IMR-90 (cell line): ENCODE results near the gene LZIC. TPM values are rescaled to one million over a fixed set of nuclear protein-coding genes. Genes with fewer than 3 reads are reported as not detected.
A peak's percentile ranks its signal among the peaks of the same experiment; 100 is the strongest.

Experiments
- ATAC-seq: fragments of 200-7000 bp; cut with Tn5 transposase; 2 replicates; pipeline ENCODE4 v1.9.1; 2020; ENCODE audit warnings: low read depth, mild to moderate bottlenecking, moderate library complexity
- BruUV-seq: library from RNA; stranded (reverse); fragments of 400-500 nt; replicated peaks from 2 replicates; lab custom pipeline; 2021; lab: Mats Ljungman, UMichigan
- CTCF ChIA-PET: fragments of 300-600 bp; formaldehyde crosslinking; extraction: SDS; loops from one replicate; lab custom pipeline; 2021; ENCODE audit warnings: antibody characterized with exemption; lab: Yijun Ruan, JAX
- POLR2A ChIA-PET: fragments of 300-600 bp; sonication (Branson Sonifier 250); formaldehyde crosslinking; loops from one replicate; lab custom pipeline; 2022; ENCODE audit warnings: antibody characterized with exemption; ENCODE audit not compliant: unreplicated experiment; lab: Charles Lee
- DNase-seq: peaks from one replicate; pipeline ENCODE4 v3.0.0; 2013
- H2AFZ ChIP-seq: replicated peaks from 2 replicates; pipeline ENCODE3; 2013; ENCODE audit warnings: low read length, mild to moderate bottlenecking; ENCODE audit not compliant: poor library complexity
- H2AK5ac ChIP-seq: 2 replicates; pipeline ENCODE4 v1.6.1; 2013; ENCODE audit warnings: low read depth, low read length, inconsistent platforms
- H2AK9ac ChIP-seq: replicated peaks from 2 replicates; pipeline ENCODE3; 2013; ENCODE audit warnings: mild to moderate bottlenecking, low read depth, low read length, moderate library complexity; ENCODE audit not compliant: poor library complexity
- H2BK120ac ChIP-seq: 2 replicates; pipeline ENCODE4 v1.6.1; 2013; ENCODE audit warnings: low read depth, low read length, inconsistent platforms
- H2BK15ac ChIP-seq: 3 replicates; pipeline ENCODE4 v1.6.1; 2013; ENCODE audit warnings: low read depth, low read length, inconsistent platforms
- H2BK20ac ChIP-seq: 2 replicates; pipeline ENCODE4 v1.6.1; 2013; ENCODE audit warnings: low read depth, mild to moderate bottlenecking, inconsistent platforms, low read length, moderate library complexity
- H2BK5ac ChIP-seq: 2 replicates; pipeline ENCODE4 v1.6.1; 2013; ENCODE audit warnings: mild to moderate bottlenecking, low read depth, low read length, inconsistent platforms; ENCODE audit not compliant: poor library complexity, severe bottlenecking
- H3K14ac ChIP-seq: replicated peaks from 2 replicates; pipeline ENCODE4 v1.6.1; 2013; ENCODE audit warnings: low read depth, low read length, inconsistent platforms
- H3K18ac ChIP-seq: 2 replicates; pipeline ENCODE4 v1.6.1; 2013; ENCODE audit warnings: low read depth, low read length, control low read depth
- H3K23ac ChIP-seq: 2 replicates; pipeline ENCODE4 v1.6.1; 2013; ENCODE audit warnings: low read depth, low read length, inconsistent platforms
- H3K27ac ChIP-seq: 2 replicates; pipeline ENCODE4 v1.5.1; 2013; ENCODE audit warnings: mild to moderate bottlenecking, control low read depth, low read length; ENCODE audit not compliant: insufficient read depth
- H3K27me3 ChIP-seq: 2 replicates; pipeline ENCODE4 v1.6.1; 2013; ENCODE audit warnings: low read length; ENCODE audit not compliant: control insufficient read depth, insufficient read depth
- H3K36me3 ChIP-seq: 2 replicates; pipeline ENCODE4 v1.6.1; 2013; ENCODE audit warnings: low read length, mixed read lengths; ENCODE audit not compliant: control insufficient read depth, insufficient read depth
- H3K4ac ChIP-seq: 2 replicates; pipeline ENCODE4 v1.6.1; 2013; ENCODE audit warnings: low read depth, low read length, inconsistent platforms
- H3K4me1 ChIP-seq: 2 replicates; pipeline ENCODE4 v1.6.1; 2013; ENCODE audit warnings: low read length, mixed read lengths; ENCODE audit not compliant: control insufficient read depth, insufficient read depth
- H3K4me2 ChIP-seq: 2 replicates; pipeline ENCODE4 v1.6.1; 2013; ENCODE audit warnings: low read depth, mild to moderate bottlenecking, control low read depth, low read length, moderate library complexity
- H3K4me3 ChIP-seq: 2 replicates; pipeline ENCODE4 v1.5.1; 2013; ENCODE audit warnings: low read depth, mild to moderate bottlenecking, control low read depth, low read length, moderate library complexity; ENCODE audit not compliant: insufficient read depth
- H3K56ac ChIP-seq: 2 replicates; pipeline ENCODE4 v1.6.1; 2013; ENCODE audit warnings: low read length, inconsistent platforms; ENCODE audit not compliant: insufficient read depth; ENCODE audit errors: extremely low read depth
- H3K79me1 ChIP-seq, 2 experiments: 2 replicates each; pipeline ENCODE4 v1.6.1; 2013; ENCODE audit warnings: low read length in 2 of 2, inconsistent platforms in 1 of 2, low read depth in 1 of 2
- H3K9ac ChIP-seq: 2 replicates; pipeline ENCODE4 v1.6.1; 2013; ENCODE audit warnings: low read depth, low read length, control low read depth
- H3K9me1 ChIP-seq: 2 replicates; pipeline ENCODE4 v1.6.1; 2013; ENCODE audit warnings: low read length, inconsistent platforms; ENCODE audit not compliant: insufficient read depth
- H3K9me3 ChIP-seq: 2 replicates; pipeline ENCODE4 v1.6.1; 2013; ENCODE audit warnings: low read length; ENCODE audit not compliant: control insufficient read depth, insufficient read depth
- H4K20me1 ChIP-seq: 2 replicates; pipeline ENCODE4 v1.6.1; 2013; ENCODE audit warnings: low read length, inconsistent platforms; ENCODE audit not compliant: insufficient read depth
- H4K5ac ChIP-seq: 2 replicates; pipeline ENCODE4 v1.6.1; 2013; ENCODE audit warnings: mild to moderate bottlenecking, low read depth, low read length, control low read depth
- H4K8ac ChIP-seq, 2 experiments: 2 replicates each; pipeline ENCODE4 v1.6.1; 2013; ENCODE audit warnings: low read depth in 2 of 2, low read length in 2 of 2, control low read depth in 1 of 2, inconsistent platforms in 1 of 2
- H4K91ac ChIP-seq: 2 replicates; pipeline ENCODE4 v1.6.1; 2013; ENCODE audit warnings: low read depth, low read length, inconsistent platforms; ENCODE audit not compliant: insufficient read depth
- MXI1 ChIP-seq: IDR thresholded peaks from 2 replicates; pipeline ENCODE4 v1.6.1; 2012; ENCODE audit warnings: low read depth, mild to moderate bottlenecking, low read length, moderate library complexity, borderline replicate concordance
- NFE2L2 ChIP-seq: fragments of 150-350 bp; IDR thresholded peaks from 2 replicates; pipeline ENCODE4 v1.6.1; 2016; ENCODE audit warnings: low read depth, mild to moderate bottlenecking, low read length
- WGBS, 2 experiments: methylation state at CpG; one replicate each; pipeline versions ENCODE4 v1.1.5 to v1.1.7; 2013; ENCODE audit warnings: missing lambda C conversion rate in 2 of 2; ENCODE audit not compliant: insufficient read length in 1 of 2; ENCODE audit errors: extremely low coverage in 2 of 2; 5-methylcytosine and 5-hydroxymethylcytosine counted together
- dilution Hi-C: fragments of 300-500 bp; cut with HindIII; formaldehyde crosslinking; loops from one replicate; pipeline ENCODE4 v1.14.3; 2018; ENCODE audit warnings: low sequenced_read_pairs; ENCODE audit not compliant: unreplicated experiment
- in situ Hi-C: fragments of 300-500 bp; cut with MboI; formaldehyde crosslinking; loops from 3 replicates; pipeline ENCODE4 v1.14.3; 2019; ENCODE audit warnings: low sequenced_read_pairs, inconsistent platforms, mixed read lengths
- intact Hi-C: fragments of 100-400 bp; cut with micrococcal nuclease; formaldehyde crosslinking; loops from 2 replicates; pipeline ENCODE4 v1.10.0; 2022
- polyA plus RNA-seq, 3 experiments: library from polyadenylated mRNA; depleted of rRNA; stranded (reverse); fragments of >200 nt; gene quantifications; 2 replicates each; pipeline ENCODE4 v1.2.3, GENCODE V29; 2012; ENCODE audit warnings: low replicate concordance in 1 of 3
- total RNA-seq: library from RNA; depleted of rRNA; stranded (reverse); fragments of >200 nt; gene quantifications from 2 replicates; pipeline ENCODE4 v1.2.3, GENCODE V29; 2012
- TF ChIP-seq, protein P1 (sequence below): fragments of 150-350 bp; IDR thresholded peaks from 2 replicates; pipeline ENCODE4 v1.6.1; 2017; ENCODE audit warnings: mild to moderate bottlenecking, antibody characterized with exemption, low read length, low read depth

The LZIC gene
- total and polyA plus RNA-seq, 2 of the 4 experiments (the other 2 are of a cell fraction), result 11.6 to 19.0 TPM

DNA sequence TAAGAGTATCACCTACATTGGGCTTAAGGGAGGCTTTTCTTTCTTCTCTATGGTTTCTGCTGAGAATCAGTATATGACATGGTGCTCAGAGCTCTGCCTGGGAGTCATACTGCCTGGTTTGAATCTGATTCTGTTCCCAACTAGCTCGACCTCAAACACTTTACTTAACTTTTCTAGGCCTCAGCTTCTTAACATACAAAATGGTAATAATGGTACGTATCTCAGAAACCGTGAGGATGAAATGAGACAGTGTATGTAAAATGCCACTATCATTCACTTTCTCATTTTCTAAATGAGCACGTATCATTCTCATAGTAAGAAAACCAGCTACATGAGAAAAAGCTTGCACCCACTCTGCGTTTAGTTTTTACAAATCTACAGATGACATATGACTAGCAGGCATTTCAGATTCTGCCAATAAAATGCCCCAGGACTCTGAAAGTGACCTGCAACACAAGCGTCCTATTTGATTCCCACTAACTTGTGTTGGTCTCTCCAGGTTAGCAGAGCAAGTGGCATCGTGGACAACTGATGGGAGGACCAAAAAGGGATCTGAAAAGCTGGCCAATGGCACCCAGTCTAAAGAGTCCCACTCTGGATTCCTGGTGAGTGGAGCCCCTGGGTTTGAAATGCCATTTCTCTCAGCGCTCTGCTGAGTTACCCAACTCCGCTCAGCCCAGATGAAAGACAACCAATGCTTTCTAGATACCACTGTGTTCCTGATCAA is 39.2 kb downstream of the LZIC start:
- ATAC-seq (no peak), DNase-seq (no peak)
- dilution Hi-C loops, result no loop called here
- Histone ChIP-seq H3K36me3 (no peaks in the 10 kb centered on the region), H3K14ac (0 out of 2 replicates have a peak overlapping the region, but pooled peaks have one; percentile 3), H3K4ac (no peak overlapping the region), H2AK9ac (no peak overlapping the region), H3K27me3 (no peaks in the 10 kb centered on the region), H4K20me1 (no peaks in the 10 kb centered on the region; the same call in 1 of the 2 replicates), H2AFZ (no peak overlapping the region), H3K4me2 (no peak overlapping the region), H3K56ac (no peak overlapping the region), H4K8ac (no peak overlapping the region), H3K4me1 (peaks cover 3% of the 10 kb centered on the region), H2BK120ac (no peak overlapping the region), H3K23ac (no peak overlapping the region), H3K9me1 (peaks cover 14% of the 10 kb centered on the region), H3K9ac (no peak overlapping the region), H2BK5ac (no peak overlapping the region), H3K9me3 (no peaks in the 10 kb centered on the region), H3K18ac (no peak overlapping the region), H2BK20ac (no peak overlapping the region), H3K27ac (no peak overlapping the region), H3K79me1 (peaks cover 41 to 73% of the 10 kb centered on the region in 2 experiments), H2AK5ac (no peak overlapping the region), H4K91ac (no peak overlapping the region), H2BK15ac (no peak overlapping the region), H4K5ac (no peak overlapping the region), H3K4me3 (no peak overlapping the region)
- intact Hi-C loops, result no loop called here
- TF ChIP-seq NFE2L2, result no peak
- no peak for TF ChIP-seq MXI1
- TF ChIP-seq, protein P1, sequence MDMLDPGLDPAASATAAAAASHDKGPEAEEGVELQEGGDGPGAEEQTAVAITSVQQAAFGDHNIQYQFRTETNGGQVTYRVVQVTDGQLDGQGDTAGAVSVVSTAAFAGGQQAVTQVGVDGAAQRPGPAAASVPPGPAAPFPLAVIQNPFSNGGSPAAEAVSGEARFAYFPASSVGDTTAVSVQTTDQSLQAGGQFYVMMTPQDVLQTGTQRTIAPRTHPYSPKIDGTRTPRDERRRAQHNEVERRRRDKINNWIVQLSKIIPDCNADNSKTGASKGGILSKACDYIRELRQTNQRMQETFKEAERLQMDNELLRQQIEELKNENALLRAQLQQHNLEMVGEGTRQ, result no peak
- no TSS peak for BruUV-seq
- WGBS, 2 experiments, result 90% methylated on average over 3 of the region's 9 CpGs; no CpG with 5 or more reads in 1 of the 2 experiments
- ChIA-PET CTCF (no interaction called here), POLR2A (no interaction called here)
- in situ Hi-C loops, result no loop called here
